Activated effector memory CD4-positive, alpha-beta T cell treated with Interleukin-2 at 50 U/mL for 16 hours (primary cell): ENCODE measurements around the gene TRMU.

Source experiments
- DNase-seq: peaks from one replicate; pipeline ENCODE4 v3.0.0-alpha.2; 2020

The TRMU gene

GRCh38 chr22:46339956-46340355 lies 4.4 kb downstream of the TRMU start:
- DNase-seq, result no peak

GRCh38 chr22:46340676-46341075 lies 5.2 kb downstream of the TRMU start:
- DNase-seq, result no peak

- no peak for DNase-seq
Observed at GRCh38 chr22:46346680-46347405, 11.3 kb downstream of the TRMU start.

GRCh38 chr22:46347646-46348045 lies 12.1 kb downstream of the TRMU start:
- DNase-seq, result no peak

GRCh38 chr22:46348099-46348695 lies 12.7 kb downstream of the TRMU start:
- DNase-seq, result no peak

- no peak for DNase-seq
Observed at GRCh38 chr22:46349238-46349637, 13.7 kb downstream of the TRMU start.

GRCh38 chr22:46349681-46350080 lies 14.2 kb downstream of the TRMU start:
- DNase-seq, result no peak

GRCh38 chr22:46350121-46350520 lies 14.6 kb downstream of the TRMU start:
- DNase-seq, result no peak

- DNase-seq, result no peak
Observed at GRCh38 chr22:46350646-46351045, 15.1 kb downstream of the TRMU start.

GRCh38 chr22:46351131-46351735 lies 15.7 kb downstream of the TRMU start:
- no peak for DNase-seq

GRCh38 chr22:46351767-46352166 lies 16.3 kb downstream of the TRMU start:
- DNase-seq, result no peak

GRCh38 chr22:46352276-46352675 lies 16.8 kb downstream of the TRMU start:
- DNase-seq, result no peak

GRCh38 chr22:46352691-46353386 lies 17.3 kb downstream of the TRMU start:
- DNase-seq, result no peak

GRCh38 chr22:46353483-46354105 lies 18.1 kb downstream of the TRMU start:
- no peak for DNase-seq

- DNase-seq, result no peak
Observed at GRCh38 chr22:46354176-46354992, 18.9 kb downstream of the TRMU start.

- DNase-seq, result no peak
Observed at GRCh38 chr22:46354993-46355305, 19.4 kb downstream of the TRMU start.

- peak; percentile 17 for DNase-seq
Observed at GRCh38 chr22:46355369-46355995, 20.0 kb downstream of the TRMU start.

GRCh38 chr22:46355996-46356471 lies 20.5 kb downstream of the TRMU start:
- no peak for DNase-seq

GRCh38 chr22:46356496-46357480 lies 21.3 kb downstream of the TRMU start:
- DNase-seq, result no peak

- no peak for DNase-seq
Observed at GRCh38 chr22:46357711-46358520, 22.4 kb downstream of the TRMU start.
